ENCODE measurements around the gene DDR2.
"Not testable (repeated sequence)": the region's sequence is repeated elsewhere in the genome, so short reads cannot be mapped to it uniquely, and the experiment has no call there.

DDR2 gene

GRCh38 chr1:162740755-162741154 lies 108.5 kb downstream of the DDR2 start:
- no peak for TF ChIP-seq CTCF (IDR thresholded peaks at IDR 0.05)
- Histone ChIP-seq H3K27ac (no peak overlapping the region), H3K9ac (no peak overlapping the region), H3K4me3 (ENCODE audit: low read depth, low read length) (no peak overlapping the region), H3K36me3 (ENCODE audit: control insufficient read depth, insufficient read depth, low read length) (no peaks in the 10 kb centered on the region), H3K4me1 (no peaks in the 10 kb centered on the region), H2AFZ (no peak overlapping the region), H3K27me3 (ENCODE audit: control insufficient read depth, insufficient read depth, low read length) (no peaks in the 10 kb centered on the region), H3K9me3 (ENCODE audit: control insufficient read depth, low read length) (no peaks in the 10 kb centered on the region), H3K79me2 (no peaks in the 10 kb centered on the region), H3K4me2 (ENCODE audit: low read length) (no peak overlapping the region)

DNA sequence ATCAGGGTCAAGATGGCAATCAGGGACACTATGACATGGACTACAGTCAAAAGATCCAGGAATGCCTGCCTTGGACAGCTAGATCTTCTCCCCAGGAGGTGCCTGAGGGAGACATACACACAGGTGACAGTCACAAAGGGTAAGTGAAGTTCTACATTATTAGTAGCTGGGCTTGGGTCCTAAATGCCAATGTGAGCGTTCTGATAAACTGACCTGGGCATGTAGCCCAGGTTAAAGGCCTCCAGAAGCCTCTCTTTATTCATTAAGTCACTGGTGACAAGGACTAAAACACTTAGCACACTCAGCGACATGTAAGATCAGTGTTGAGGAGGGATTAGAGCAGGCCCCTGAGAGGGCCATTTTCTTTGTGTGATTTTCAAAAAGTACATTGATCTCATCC lies 109.3 kb downstream of the DDR2 start:
- Histone ChIP-seq H3K79me2 (no peaks in the 10 kb centered on the region), H3K4me3 (ENCODE audit: low read depth, low read length) (no peak overlapping the region), H3K27ac (no peak overlapping the region), H3K36me3 (ENCODE audit: control insufficient read depth, insufficient read depth, low read length) (no peaks in the 10 kb centered on the region), H3K4me2 (ENCODE audit: low read length) (no peak overlapping the region), H3K9ac (no peak overlapping the region), H3K9me3 (ENCODE audit: control insufficient read depth, low read length) (no peaks in the 10 kb centered on the region), H3K27me3 (ENCODE audit: control insufficient read depth, insufficient read depth, low read length) (no peaks in the 10 kb centered on the region), H2AFZ (no peak overlapping the region), H3K4me1 (no peaks in the 10 kb centered on the region)
- no peak for TF ChIP-seq CTCF (IDR thresholded peaks at IDR 0.05)

DNA sequence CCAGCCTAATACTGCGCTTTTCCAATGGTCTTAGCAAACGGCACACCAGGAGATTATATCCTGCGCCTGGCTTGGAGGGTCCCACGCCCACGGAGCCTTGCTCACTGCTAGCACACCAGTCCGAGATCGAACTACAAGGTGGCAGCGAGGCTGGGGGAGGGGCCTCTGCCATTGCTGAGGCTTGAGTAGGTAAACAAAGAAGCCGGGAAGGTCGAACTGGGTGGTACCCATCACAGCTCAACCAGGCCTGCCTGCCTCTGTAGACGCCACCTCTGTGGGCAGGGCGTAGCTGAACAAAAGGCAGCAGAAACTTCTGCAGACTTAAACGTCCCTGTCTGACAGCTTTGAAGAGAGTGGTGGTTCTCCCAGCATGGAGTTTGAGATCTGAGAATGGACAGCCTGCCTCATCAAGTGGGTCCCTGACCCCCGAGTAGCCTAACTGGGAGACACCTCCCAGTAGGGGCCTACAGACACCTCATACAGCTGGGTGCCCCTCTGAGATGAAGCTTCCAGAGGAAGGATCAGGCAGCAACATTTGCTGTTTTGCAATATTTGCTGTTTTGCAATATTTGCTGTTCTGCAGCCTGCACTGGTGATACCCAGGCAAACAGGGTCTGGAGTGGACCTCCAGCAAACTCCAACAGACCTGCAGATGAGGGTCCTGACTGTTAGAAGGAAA lies 114.1 kb downstream of the DDR2 start:
- not testable (repeated sequence) for H3K27ac ChIP-seq; H3K4me2 ChIP-seq (ENCODE audit: low read length); H3K36me3 ChIP-seq (ENCODE audit: control insufficient read depth, insufficient read depth, low read length); H3K9ac ChIP-seq; H3K4me3 ChIP-seq (ENCODE audit: low read depth, low read length); H2AFZ ChIP-seq; H3K9me3 ChIP-seq (ENCODE audit: control insufficient read depth, low read length); H3K79me2 ChIP-seq; H3K27me3 ChIP-seq (ENCODE audit: control insufficient read depth, insufficient read depth, low read length); H3K4me1 ChIP-seq

- no peaks in the 10 kb centered on the region for H3K9me3 ChIP-seq (ENCODE audit: control insufficient read depth, low read length)
- H3K79me2 ChIP-seq: no peaks in the 10 kb centered on the region
- H3K4me1 ChIP-seq: no peaks in the 10 kb centered on the region
- TF ChIP-seq CTCF (IDR thresholded peaks at IDR 0.05): no peak
- no peaks in the 10 kb centered on the region for H3K27me3 ChIP-seq (ENCODE audit: control insufficient read depth, insufficient read depth, low read length)
- no peak overlapping the region for H3K4me3 ChIP-seq (ENCODE audit: low read depth, low read length)
- H3K36me3 ChIP-seq (ENCODE audit: control insufficient read depth, insufficient read depth, low read length): no peaks in the 10 kb centered on the region
- H3K27ac ChIP-seq: no peak overlapping the region
- H3K4me2 ChIP-seq (ENCODE audit: low read length): no peak overlapping the region
- no peak overlapping the region for H2AFZ ChIP-seq
- H3K9ac ChIP-seq: no peak overlapping the region
Observed at GRCh38 chr1:162753001-162753658, 120.9 kb downstream of the DDR2 start.

GRCh38 chr1:162753998-162754585 lies 121.8 kb downstream of the DDR2 start:
- TF ChIP-seq CTCF (IDR thresholded peaks at IDR 0.05): no peak
- Histone ChIP-seq H3K27ac (no peak overlapping the region), H3K9me3 (ENCODE audit: control insufficient read depth, low read length) (no peaks in the 10 kb centered on the region), H3K4me1 (no peaks in the 10 kb centered on the region), H3K79me2 (no peaks in the 10 kb centered on the region), H3K4me2 (ENCODE audit: low read length) (no peak overlapping the region), H3K27me3 (ENCODE audit: control insufficient read depth, insufficient read depth, low read length) (no peaks in the 10 kb centered on the region), H3K36me3 (ENCODE audit: control insufficient read depth, insufficient read depth, low read length) (no peaks in the 10 kb centered on the region), H2AFZ (no peak overlapping the region), H3K4me3 (ENCODE audit: low read depth, low read length) (no peak overlapping the region), H3K9ac (no peak overlapping the region)
